GM19025 (cell line): Measurements from ENCODE around the gene DUS4L.
A peak's percentile ranks its signal among the peaks of the same experiment; 100 is the strongest.

Experiments used
- ATAC-seq: cut with Tn5 transposase; IDR thresholded peaks from one replicate; pipeline ENCODE4 v1.9.1; 2021; ENCODE audit warnings: mild to moderate bottlenecking, low read depth, moderate library complexity; ENCODE audit not compliant: unreplicated experiment

The DUS4L gene

DNA sequence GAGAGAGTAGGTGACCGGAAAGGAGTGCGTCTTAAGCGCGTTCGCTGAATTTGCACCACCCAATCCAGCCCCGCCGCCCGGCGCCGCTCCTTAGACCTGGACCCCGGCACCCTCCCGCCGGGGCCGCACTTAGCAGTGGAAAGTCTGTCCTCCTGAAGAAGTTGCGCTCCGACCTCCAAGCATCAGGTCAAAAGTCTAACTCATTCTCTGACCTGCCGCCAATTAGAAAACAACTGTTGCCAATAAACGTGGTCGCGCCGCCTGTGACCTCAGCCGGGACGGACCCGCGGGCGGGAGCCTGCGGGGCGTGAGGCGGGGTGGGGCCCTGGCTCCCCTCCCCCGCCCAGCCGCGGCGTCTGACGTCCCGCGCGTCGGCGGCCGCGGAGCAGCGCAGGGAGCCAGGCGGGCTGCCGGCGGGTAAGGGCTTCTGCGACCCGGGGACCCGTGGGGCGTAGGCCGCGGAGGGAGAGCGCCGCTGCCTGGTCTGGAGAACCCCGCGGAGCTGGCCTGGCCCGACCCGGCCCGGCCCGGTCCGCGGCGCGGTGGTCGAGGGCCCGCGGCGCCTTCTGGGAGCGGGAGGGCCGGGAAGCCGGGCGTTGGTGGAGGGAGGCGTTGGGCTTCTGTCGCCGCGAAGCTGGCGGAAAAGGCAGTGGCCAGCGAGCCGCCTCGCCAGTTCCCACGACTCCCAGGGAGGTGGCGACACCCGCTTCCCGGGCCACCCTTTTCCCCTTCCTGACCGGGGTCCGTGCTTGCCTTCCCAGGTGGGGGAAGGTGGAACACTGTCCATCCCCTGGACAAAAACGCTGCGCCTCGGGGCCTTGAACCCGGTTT lies 16.3 kb downstream of the DUS4L start, which contains the start of gene BCAP29:
Gene BCAP29 (plus strand): TSS at position 362 of the 831 bp plus-strand sequence. CDS start 527 bp downstream, outside the sequence.
- peak; percentile 94 for ATAC-seq

DNA sequence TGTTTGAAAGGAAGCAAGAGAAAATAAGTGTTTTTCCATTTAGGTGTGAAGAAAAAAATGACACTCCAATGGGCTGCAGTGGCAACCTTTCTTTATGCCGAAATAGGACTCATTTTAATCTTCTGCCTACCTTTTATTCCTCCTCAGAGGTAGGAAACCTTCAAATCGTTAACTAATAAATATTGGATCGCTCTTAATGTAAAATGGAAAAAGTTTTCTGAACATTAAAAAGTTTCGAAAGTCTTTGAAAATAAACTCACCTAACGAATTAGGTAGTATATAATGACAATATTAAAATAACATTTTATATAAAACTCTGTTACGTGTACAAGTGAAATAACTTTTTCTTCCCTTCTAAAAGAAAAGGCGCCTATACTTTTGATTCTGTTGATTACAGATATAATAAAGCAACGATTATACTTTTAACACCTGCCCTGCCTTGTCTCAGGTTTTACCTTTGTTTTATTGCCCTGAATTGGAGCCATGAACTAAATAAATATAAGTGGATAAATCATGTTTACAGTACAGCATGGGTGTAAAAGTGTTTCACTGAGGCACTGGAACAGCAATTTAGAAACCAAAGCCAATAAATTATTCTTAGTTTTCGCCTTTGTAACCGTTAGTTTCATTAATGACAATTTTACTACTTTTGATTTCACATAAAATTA lies 17.1 kb downstream of the DUS4L start:
- no peak for ATAC-seq

DNA sequence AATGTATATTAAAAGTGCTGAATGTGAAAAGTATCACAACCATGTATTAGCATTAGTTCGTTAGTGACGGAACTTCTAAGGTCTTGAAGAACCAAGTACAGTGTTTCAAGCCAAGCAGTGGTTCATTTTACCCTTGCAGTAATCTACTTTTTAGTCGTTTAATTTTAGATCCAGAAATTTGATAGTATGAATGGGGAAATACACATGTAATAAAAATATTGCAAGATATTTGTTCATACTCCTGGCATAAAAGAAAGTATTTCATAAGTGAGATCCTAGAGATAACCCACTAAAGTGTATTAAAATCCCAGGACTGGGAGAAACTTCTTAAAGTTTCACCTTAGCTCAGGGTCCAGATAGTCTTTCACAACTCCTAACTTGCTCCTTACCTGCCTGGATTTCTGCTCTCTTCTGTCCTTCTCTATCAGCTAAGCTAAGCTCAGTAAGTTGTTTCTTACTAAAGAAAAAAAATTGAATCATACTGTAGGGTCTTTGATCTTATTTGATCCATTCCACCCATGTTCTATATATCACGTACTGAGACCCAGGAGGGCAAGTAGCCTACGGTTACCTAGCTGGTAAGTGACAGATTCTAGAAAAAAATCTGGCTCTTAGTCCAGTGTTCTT lies 17.7 kb downstream of the DUS4L start:
- no peak for ATAC-seq

DNA sequence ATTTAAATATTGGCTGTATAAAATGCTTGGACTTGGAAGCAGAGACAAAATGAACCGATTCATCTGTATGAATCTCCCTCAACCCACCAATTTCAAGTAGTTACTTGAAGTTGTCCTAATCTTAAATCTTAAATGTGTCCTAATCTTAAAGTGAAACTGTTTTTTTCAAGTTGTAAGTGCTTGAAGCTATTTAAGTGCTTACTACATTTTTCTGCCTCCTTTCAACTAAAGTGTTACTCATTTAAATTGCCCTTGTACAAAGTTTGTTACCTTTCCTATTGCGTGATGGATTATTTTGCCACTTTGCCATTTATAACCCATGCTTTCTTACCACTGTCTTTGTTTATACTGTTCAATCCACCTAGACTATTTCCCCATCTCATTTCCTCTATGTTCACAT lies 19.1 kb downstream of the DUS4L start:
- ATAC-seq = no peak

DNA sequence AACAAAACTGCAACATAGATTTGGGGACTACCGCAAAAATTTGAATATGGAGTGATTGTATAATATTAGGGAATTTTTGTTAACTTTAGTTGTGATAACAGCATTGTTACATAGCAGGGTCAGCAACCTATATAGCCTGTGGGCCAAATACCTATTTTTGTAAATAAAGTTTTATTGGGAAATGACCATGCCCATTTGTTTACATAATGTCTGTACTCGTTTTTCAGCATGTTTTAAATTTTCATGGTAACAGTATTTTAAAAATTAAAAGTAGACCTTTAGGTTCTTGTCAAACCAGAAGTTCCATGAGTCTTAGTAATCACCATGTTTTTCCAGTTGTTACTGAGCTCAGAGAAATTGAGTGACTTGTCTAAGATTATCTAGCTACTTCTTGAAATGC lies 20.9 kb downstream of the DUS4L start:
- ATAC-seq = no peak

DNA sequence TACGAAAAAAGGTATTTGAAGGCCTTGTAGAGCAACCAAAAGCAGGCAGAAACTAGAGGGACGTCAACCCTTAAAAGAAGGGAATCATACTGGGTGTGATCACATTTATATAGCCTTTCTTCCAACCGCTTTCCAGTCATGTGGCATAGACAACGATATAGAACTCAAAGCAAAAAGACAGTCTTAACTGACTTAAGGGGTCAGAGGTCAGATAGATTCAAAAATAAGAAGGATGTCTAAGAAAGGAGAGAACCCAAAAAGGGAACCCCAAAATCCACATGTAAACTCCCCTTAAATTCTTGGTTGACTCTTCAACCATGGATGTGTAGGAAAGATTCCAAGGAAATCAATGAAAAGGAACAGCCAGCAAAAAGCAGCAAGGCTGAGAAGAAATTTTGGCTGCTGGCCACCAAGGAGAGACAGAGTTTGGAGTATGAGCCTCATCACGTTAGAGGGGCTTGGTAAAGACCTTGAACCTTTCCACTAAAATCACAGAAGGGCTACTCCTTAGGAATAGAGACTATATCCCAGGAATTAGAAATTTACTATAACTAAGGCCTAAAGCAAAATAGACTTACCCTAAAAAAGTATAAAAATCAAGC lies 24.9 kb downstream of the DUS4L start:
- no peak for ATAC-seq

DNA sequence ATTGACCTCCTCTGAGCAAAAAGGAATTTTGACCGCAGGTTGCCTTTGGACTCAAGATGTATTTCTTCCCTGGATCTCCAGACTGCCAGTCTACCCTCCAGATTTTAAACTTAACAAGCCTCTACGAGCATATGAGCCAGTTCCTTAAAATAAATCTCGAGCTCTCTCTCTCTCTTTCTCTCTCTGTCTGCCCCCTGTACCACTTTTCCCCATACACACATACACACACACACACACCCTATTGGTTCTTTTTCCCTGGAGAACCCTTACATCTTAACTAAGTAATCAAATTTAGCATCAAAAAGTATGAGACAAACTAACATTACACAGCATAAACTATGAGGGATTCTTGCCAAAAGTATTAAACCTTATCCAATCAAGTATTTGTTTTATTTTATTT lies 27.6 kb downstream of the DUS4L start:
- no peak for ATAC-seq

DNA sequence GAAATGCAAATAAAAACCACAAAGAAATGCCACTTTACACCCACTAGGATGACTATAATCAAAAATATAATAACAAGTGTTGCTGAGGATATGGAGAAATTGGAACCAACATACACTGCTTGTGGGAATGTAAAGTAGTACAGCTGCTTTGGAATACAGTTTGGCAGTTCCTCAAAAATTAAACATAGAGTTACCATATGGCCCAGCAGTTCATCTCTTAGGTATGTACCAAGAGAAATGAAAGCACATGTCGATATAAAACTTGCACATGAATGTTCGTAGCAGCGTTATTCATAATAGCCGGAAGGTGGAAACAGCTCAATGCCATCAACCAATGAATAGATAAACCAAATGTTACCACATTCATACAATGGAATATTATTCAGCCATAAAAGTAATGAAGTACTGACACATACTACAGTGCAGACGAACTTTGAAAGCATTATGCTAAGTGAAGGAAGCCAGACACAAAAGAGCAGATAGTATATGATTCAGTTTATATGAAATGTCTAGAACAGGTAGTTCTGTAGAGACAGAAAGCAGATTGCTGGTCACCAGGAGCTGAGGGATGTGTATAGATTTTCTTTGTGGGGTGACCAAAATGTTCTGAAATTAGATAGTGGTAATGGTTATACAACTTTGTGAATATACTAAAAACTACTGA lies 28.7 kb downstream of the DUS4L start:
- no peak for ATAC-seq

DNA sequence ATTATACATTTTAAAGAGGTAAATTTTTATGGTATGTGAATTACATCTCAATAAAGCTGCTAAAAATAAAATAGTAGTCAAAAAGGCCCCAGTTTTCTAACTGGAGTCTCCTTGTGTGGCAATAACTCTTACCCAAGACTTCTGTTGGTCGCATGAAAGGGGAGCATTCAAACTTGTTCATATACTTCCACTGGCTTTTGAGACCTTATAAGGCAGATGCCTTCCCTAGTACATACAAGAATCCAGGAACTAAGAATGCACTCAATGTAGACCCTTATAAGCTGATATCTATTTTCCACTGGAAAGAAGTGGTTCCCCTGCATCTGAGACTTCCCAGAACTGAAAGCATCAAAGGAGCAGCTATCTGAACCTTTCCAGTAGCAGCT lies 29.2 kb downstream of the DUS4L start:
- no peak for ATAC-seq

DNA sequence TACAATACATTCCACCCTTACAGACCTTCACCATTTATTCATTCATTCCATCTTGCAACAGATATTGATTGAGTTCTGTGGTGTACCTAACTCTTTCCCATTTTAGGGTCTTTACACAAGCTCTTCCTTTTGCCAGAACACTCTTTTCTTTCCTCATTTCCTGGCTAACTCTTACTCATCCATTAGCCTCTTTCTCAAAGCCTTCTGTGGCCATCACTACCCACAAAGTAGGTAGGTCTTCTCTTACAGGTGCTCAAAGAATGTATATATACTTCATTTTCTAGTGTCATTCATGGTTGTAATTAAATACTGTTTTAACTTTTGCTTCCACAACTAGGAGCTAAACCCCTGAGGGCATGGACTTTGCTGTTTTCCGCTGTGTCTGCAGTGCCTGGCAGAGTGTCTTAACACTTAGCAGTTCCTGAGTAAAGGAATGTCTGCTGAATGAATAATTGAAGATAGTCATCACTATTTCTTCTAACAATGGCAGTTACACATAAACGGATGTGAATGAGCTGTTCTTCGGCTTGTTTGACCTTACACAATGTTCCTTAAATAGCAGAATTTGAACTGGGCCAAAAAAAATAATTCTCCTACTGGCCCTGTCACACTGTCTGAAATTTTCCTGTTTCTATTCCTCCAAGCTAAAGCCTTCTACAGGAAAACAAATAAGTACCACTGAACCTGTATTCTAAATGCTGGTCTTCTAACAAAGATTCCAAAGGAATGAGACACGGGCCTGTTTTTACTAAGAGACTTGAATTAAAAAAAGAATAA lies 31.4 kb downstream of the DUS4L start:
- no peak for ATAC-seq

DNA sequence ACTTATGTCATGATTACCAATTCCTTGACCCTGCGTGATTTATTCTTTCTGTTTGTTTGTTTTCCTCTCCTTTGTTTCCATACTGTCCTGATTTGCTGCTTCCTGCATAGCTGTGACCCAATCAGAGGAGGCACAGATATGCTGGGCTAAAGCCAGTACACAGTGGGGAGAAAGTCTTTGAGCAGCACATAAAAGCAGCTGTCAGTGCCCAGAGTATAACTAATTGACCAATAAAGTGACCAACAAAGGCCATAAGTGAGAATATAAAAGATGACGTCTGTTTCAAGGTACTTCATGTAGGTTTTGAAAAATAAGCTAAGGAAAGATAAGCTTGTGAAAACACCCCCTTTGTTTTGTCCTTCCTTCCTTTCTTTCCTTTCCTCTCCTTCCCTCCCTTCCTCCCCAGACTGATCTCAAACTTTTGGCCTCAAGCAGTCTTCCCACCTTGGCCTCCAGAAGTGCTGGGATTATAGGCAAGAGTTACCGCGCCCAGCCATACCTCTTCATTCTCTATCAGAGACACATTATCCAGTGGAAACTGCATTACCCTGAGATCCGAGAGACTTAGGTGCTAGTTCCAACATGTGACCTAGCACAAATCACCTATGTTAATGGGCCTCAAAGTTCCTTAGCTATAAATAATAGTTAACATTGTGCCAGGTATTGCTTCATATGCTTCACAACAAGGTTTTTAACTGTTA lies 33.3 kb downstream of the DUS4L start:
- no peak for ATAC-seq

DNA sequence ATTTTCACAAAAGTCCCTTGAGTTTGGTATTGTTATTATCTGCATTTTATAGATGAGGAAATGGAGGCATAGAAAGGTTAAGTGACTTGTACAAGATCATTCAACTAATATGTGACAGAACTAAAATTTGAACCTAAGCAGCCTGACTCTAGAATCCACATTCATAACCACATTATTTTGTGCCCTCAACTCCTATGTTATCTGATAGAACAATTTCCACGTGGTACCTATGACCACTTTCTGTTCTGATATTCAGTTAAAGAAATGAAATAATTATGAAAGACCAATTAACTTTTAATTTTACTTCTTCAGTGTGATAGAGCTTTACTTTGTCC lies 33.8 kb downstream of the DUS4L start:
- ATAC-seq = no peak

DNA sequence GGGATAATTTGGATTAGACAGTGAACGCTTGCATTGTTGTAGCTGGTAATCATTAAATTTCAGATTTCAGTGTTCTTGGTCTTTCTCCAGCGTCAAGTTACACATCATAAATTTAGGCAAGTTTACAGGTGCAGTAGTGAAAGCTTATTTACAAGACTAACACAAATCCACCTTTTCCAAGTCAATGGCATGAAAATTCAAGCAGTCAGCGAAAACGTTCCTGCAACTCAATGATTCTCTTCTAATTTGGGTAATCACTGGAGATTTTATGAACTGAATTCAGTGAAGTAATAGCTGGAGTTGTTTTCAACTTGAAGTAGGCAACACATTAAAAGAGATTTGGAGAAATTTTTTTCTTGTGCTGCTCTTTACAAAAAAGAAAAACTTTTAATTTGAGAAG lies 34.2 kb downstream of the DUS4L start:
- ATAC-seq = no peak

DNA sequence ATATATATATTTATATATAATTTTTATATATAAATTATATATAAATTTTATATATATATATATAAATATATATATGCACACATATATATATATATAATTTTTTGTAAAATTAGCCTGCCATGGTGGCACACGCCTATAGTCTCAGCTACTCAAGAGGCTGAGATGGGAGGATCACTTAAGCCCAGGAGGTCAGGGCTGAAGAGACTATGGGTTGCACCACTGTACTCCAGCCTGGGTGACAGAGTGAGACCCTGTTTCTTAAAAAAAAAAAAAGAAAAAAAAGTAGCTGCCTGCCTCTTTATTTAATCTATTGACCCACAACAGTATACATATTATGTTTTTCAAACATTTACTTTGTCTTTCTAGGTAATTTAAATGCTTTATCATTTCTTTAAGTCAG lies 35.5 kb downstream of the DUS4L start:
- ATAC-seq = no peak

DNA sequence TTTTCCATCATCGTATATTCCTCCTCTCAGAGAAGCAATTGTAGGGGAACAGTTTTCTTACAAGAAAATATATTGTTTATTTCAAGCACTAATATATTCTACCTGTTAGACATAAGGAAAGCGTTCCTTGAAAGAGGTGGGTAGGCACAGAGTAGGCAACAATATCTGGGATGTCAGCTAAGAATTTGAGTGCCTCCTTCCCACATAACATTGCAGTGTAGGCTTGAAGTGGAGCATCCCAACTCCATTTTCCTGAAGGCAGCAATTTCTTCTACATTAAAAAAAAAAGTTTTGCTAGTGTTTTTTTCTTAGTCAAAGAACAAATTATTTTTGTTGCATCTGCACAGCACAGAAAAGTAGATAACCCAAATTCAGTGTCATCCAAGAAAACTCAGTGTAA lies 37.0 kb downstream of the DUS4L start:
- no peak for ATAC-seq

DNA sequence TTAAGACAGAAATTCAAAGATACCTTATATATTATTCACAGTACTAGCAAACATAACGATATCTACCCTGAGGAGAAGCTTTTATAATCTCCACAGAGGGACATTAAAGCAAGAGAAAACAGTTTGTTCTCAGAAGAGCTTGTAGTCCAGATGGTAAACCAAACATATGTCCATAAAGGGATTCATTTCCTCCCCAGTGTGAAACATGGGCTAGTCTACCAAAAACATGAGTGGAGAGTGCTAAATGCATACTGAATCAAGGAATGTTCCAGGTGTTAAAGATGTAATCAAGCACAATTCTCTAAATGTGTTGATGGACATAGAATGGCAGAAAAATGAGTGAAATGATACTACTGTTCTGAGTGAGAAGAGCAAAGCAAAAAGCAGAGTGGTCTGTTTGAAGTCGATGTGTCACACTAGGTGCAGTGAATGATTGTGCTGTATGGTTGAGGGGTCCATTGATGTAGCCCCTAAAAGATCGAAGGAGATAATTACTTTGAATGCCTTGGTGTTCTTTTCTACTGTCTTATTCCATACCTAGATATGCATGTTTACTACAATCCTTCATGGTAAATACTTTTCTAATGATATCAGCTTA lies 41.5 kb downstream of the DUS4L start:
- ATAC-seq = no peak

DNA sequence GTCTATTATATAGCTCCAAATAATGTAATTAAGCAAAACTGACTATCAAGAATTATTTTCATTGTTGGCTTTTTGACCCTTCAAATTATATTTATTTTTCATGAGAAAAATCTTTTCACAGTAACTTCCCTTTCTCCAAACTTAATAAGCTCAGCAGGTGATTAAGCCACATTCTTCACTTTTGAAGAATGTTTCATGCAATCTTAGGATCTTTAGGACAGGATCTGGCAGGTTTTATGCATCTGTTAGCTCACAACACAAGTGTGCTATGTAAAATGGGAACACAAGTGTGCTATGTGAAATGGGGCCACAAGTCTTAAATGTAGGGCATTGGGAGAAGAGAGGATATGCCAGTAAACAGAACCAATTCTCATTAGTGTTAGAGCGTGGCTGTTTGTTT lies 42.5 kb downstream of the DUS4L start:
- no peak for ATAC-seq

DNA sequence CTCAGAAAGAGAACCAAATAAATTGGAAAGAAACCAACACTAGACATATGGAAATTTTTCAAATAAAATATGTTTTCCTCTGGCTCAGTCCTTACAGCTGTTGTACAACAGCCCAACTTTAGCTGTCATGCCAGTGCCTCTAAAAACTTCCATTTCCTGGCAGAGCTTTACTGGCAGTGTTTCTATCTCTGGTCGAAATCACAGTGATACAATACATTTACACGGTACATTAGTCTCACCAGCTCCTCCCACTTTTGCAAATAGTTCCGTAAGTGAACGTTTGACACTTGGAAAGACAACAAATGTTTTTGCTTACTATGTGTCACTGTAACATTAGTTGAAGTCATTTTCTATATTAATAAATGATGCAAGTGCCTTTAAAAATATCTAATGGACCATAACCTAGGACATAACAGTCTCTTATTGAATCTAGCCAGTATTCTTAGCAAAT lies 46.1 kb downstream of the DUS4L start:
- ATAC-seq = no peak

DNA sequence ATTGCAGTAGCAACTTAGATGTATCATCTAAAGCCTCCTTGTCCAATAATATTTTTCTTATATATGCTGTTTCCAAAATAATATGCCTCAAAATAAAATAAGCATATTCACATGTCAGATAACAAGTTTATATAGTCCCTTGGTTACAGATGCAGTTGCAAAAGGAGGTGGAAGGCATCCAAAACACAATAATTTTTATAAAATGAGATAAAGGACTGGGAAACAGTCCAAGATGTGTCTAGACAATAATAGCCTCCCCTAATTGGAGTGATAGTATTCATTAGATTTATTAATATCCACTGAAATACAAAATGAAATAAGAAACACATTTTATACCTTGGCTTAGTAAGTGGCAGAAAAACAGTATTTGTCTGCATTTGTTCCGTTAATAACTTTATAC lies 46.6 kb downstream of the DUS4L start:
- ATAC-seq = no peak
